Stomach (tissue), 9 donors: Measurements from ENCODE around the gene CLCA2. TPM values are rescaled to one million over a fixed set of nuclear protein-coding genes. Genes with fewer than 3 reads are reported as not detected.

Source experiments
- DNase-seq, 2 donors: peaks; one replicate each; pipeline versions ENCODE4 v3.0.0 to v3.0.0-alpha.2; 2013 to 2019
- H3K27ac ChIP-seq, 5 donors: fragments of 200-600 bp in 4 of 5; sonication (generic) in 4 of 5; one replicate each; pipeline ENCODE4 v1.5.1; 2013 to 2019; ENCODE audit warnings: mild to moderate bottlenecking in 1 of 5, moderate library complexity in 1 of 5
- H3K27me3 ChIP-seq, 3 donors: fragments of 200-600 bp; sonication (generic); one replicate each; pipeline ENCODE4 v1.5.1; 2017 to 2019; ENCODE audit warnings: mixed run types in 1 of 3
- H3K36me3 ChIP-seq, 4 donors: fragments of 200-600 bp; sonication (generic); 1 replicate in 3 of 4; 2 replicates in 1 of 4; pipeline ENCODE4 v1.5.1; 2016 to 2019
- H3K4me1 ChIP-seq, 4 donors: fragments of 200-600 bp; sonication (generic); one replicate each; pipeline ENCODE4 v1.5.1; 2016 to 2019
- H3K4me3 ChIP-seq, 4 donors: fragments of 200-600 bp; sonication (generic) in 3 of 4; one replicate each; pipeline ENCODE4 v1.5.1; 2016 to 2019; ENCODE audit warnings: mild to moderate bottlenecking in 1 of 4
- H3K9me3 ChIP-seq, 4 donors: fragments of 200-600 bp; sonication (generic); one replicate each; pipeline ENCODE4 v1.5.1; 2016 to 2019
- EP300 ChIP-seq: sonication (generic); formaldehyde crosslinking; IDR thresholded peaks from one replicate; pipeline ENCODE4 v1.6.1; 2017; ENCODE audit warnings: antibody characterized with exemption
- POLR2A ChIP-seq, 4 donors: fragments of 450-650 bp; IDR thresholded peaks; one replicate each; pipeline ENCODE4 v1.6.1; 2016; ENCODE audit warnings: antibody characterized with exemption in 4 of 4, control low read depth in 2 of 4, mild to moderate bottlenecking in 1 of 4, moderate library complexity in 1 of 4
- POLR2AphosphoS5 ChIP-seq, 3 donors: sonication (generic); formaldehyde crosslinking; IDR thresholded peaks; one replicate each; pipeline ENCODE4 v1.6.1; 2016; ENCODE audit warnings: antibody characterized with exemption in 3 of 3
- WGBS, 5 donors: extraction: QIAGEN DNeasy Blood & Tissue Kit in 3 of 5; methylation state at CpG; one replicate each; pipeline versions ENCODE4 v1.1.5 to v1.1.7; 2013 to 2018; 5-methylcytosine and 5-hydroxymethylcytosine counted together
- intact Hi-C: fragments of 100-400 bp; cut with DNase I; formaldehyde crosslinking; loops from one replicate; pipeline ENCODE4 v1.15.1; 2023; ENCODE audit warnings: low total_unique reads
- polyA plus RNA-seq, 3 donors: library from polyadenylated mRNA; stranded (reverse); fragments of 200-250 nt; gene quantifications; one replicate each; pipeline ENCODE4 v1.2.3, GENCODE V29; 2013
- total RNA-seq, 5 donors: library from RNA; depleted of rRNA; stranded (reverse); fragments of >200 nt; gene quantifications; one replicate each; pipeline versions ENCODE4 v1.1.0 to v1.2.3, GENCODE V29; 2014 to 2016
- TF ChIP-seq, protein P1 (sequence below), 7 experiments: fragments of 450-650 bp in 4 of 7; fragments of 200-600 bp in 3 of 7; sonication (generic) in 3 of 7; IDR thresholded peaks; one replicate each; pipeline ENCODE4 v1.5.1; 2016 to 2019; ENCODE audit warnings: antibody characterized with exemption in 7 of 7, control low read depth in 2 of 7, mild to moderate bottlenecking in 1 of 7
- donor health status: healthy with polysubstance abuse.
- donor health status: Bipolar disorder and iron deficiency.
- donor health status: healthy.

CLCA2 gene
- total and polyA plus RNA-seq, 8 donors = 4.1 to 34.8 TPM; not detected in 6

DNA sequence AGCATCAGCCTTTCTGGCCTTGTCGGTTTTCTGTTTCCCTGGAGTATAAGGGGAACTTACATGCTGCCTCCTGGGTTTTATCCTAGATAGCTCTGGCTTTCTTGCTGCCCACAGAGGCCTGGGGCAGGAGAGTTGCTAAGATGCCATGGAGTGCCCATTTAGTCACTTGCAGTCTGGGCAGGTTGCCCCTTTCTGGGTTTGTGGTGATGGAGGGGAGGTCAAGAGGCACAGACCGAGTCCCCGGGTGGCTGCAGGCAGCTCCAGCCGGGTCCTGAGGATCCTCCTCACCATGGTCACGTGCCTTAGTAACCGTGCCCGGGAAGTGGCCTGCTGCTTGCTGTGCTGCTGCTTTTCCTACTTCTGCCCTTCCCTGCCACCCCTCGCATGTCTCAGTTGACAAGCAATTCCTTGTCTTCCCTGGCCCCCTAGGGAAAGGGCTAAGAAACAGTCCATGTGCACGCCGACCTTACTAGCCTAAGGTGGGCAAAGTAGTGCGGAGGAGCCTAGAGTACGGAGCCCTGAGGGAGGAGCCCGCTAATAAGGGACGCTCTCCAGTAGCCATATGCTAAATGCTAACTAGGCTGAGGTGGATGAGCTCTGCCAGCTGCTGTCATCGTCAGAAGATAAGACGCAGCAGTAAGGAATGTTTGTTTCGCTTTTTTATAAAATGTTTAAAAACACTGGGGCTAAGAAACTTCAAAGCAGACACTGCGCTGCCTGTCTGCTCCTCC is 79.6 kb downstream of the CLCA2 start:
- peaks cover 0 to 7% (median 0%) of the 10 kb centered on the region in 3 donors for H3K27me3 ChIP-seq
- H3K4me3 ChIP-seq = peak overlapping the region; percentile 18 to 33 (median 20)
- intact Hi-C loops = loop anchor here (10.0 kb wide), 1 partner anchor 129 kb away; no protein-coding TSS in a partner anchor
- 19 to 39% (median 30%) methylated on average over 18 of the region's 18 CpGs for whole genome bisulfite sequencing, 5 donors
- H3K4me1 ChIP-seq = peaks cover 6 to 49% (median 14%) of the 10 kb centered on the region in 4 donors
- H3K9me3 ChIP-seq = no peaks in the 10 kb centered on the region
- H3K27ac ChIP-seq = peak overlapping the region in 3 of 5 donors; percentile 22 to 60 (median 26)
- TF ChIP-seq POLR2AphosphoS5 (IDR thresholded peaks at IDR 0.05) (no peak), EP300 (no peak)
- H3K36me3 ChIP-seq = no peaks in the 10 kb centered on the region
- DNase-seq = peak in 1 of 2 donors; percentile 66

DNA sequence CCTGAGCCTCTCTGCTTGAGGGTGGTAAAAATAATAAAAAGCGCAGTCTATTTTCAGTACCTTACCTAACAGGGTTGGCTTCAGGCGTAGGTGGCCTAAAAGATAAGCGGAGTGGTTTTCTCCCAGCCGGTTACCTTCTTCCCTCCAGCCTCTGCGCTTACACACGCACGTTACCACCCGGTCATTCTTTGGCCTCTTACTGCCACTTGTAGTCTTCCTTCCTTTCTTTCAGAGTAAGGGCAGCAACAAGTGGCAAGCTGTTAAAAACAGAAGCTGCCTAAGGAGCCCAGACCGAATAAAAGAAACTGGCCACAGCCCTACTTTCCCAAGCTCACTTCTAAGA is 80.1 kb downstream of the CLCA2 start:
- peaks cover 0 to 3% (median 0%) of the 10 kb centered on the region in 3 donors for H3K27me3 ChIP-seq
- DNase-seq = no peak
- peaks cover 6 to 49% (median 14%) of the 10 kb centered on the region in 4 donors for H3K4me1 ChIP-seq
- no peaks in the 10 kb centered on the region for H3K36me3 ChIP-seq
- peak overlapping the region in 2 of 5 donors; percentile 26 to 60 for H3K27ac ChIP-seq
- H3K4me3 ChIP-seq = peak overlapping the region; percentile 18 to 33 (median 20)
- WGBS, 5 donors = 29 to 58% (median 39%) methylated on average over 9 of the region's 9 CpGs
- TF ChIP-seq POLR2AphosphoS5 (IDR thresholded peaks at IDR 0.05) (no peak), POLR2A (IDR thresholded peaks at IDR 0.05) (no peak), EP300 (no peak)
- TF ChIP-seq, protein P1, sequence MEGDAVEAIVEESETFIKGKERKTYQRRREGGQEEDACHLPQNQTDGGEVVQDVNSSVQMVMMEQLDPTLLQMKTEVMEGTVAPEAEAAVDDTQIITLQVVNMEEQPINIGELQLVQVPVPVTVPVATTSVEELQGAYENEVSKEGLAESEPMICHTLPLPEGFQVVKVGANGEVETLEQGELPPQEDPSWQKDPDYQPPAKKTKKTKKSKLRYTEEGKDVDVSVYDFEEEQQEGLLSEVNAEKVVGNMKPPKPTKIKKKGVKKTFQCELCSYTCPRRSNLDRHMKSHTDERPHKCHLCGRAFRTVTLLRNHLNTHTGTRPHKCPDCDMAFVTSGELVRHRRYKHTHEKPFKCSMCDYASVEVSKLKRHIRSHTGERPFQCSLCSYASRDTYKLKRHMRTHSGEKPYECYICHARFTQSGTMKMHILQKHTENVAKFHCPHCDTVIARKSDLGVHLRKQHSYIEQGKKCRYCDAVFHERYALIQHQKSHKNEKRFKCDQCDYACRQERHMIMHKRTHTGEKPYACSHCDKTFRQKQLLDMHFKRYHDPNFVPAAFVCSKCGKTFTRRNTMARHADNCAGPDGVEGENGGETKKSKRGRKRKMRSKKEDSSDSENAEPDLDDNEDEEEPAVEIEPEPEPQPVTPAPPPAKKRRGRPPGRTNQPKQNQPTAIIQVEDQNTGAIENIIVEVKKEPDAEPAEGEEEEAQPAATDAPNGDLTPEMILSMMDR (IDR thresholded peaks at IDR 0.05) = no peak
- intact Hi-C loops = loop anchor here (10.0 kb wide), 1 partner anchor 129 kb away; no protein-coding TSS in a partner anchor
- H3K9me3 ChIP-seq = no peaks in the 10 kb centered on the region

DNA sequence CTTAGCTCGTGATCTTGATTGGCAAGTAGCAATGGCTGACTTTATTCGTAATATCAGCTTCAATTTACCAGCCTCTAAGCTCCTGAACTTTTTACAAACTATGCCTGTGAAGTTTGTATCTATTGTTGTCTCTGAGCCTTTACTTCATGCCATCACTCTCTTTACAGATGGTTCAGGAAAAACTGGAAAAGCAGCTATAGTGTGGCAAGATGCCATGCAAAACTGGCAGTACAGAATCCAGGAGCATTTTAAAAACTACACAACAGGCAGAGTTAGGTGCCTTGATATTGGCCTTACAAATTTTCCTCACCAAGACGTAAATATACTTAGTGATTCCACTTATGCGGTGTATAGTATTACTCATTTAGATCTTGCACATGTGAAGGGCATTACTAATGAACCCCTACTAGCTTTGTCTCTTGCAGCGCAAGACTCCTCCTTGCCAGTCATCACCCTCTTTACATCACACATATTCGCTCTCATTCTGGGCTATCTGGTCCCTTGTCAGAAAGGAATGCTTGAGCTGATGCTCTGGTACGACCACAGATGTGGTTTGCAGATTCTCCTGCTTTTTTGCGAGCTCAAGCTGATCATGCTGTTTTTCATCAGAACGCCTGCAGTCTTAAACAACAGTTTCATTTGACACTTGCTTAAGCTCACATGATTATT is 81.1 kb downstream of the CLCA2 start:
- Histone ChIP-seq H3K27ac (no peak overlapping the region), H3K4me1 (peaks cover 6 to 49% (median 14%) of the 10 kb centered on the region in 4 donors), H3K27me3 (peaks cover 0 to 3% (median 0%) of the 10 kb centered on the region in 3 donors), H3K36me3 (no peaks in the 10 kb centered on the region), H3K4me3 (no peak overlapping the region), H3K9me3 (no peaks in the 10 kb centered on the region)
- 69 to 81% (median 77%) methylated on average over 9 of the region's 9 CpGs for WGBS, 5 donors
- intact Hi-C loops = loop anchor here (10.0 kb wide), 1 partner anchor 130 kb away; no protein-coding TSS in a partner anchor
- TF ChIP-seq POLR2AphosphoS5 (IDR thresholded peaks at IDR 0.05) = no peak
- DNase-seq = peak in 1 of 2 donors; percentile 36

DNA sequence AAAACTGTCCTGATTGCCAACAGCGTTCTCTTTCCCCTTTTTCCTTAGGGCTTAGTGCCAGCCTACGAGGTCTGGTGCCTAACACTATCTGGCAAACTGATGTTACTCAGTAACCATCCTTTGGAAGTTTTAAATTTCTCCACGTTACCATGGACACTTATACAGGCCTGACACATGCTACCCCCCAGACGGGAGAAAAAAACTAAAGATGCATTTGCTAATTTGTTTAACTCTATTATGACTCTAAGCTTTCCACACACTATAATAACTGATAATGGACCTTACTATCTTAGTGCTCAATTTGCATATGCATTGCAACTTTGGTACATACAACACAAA is 81.6 kb downstream of the CLCA2 start:
- Histone ChIP-seq H3K36me3 (no peaks in the 10 kb centered on the region), H3K4me3 (no peak overlapping the region), H3K27me3 (peaks cover 0 to 3% (median 0%) of the 10 kb centered on the region in 3 donors), H3K9me3 (no peaks in the 10 kb centered on the region), H3K27ac (no peak overlapping the region), H3K4me1 (peaks cover 6 to 47% (median 14%) of the 10 kb centered on the region in 4 donors)
- TF ChIP-seq POLR2AphosphoS5 (IDR thresholded peaks at IDR 0.05) (no peak), POLR2A (IDR thresholded peaks at IDR 0.05) (no peak), EP300 (no peak)
- TF ChIP-seq, protein P1 (IDR thresholded peaks at IDR 0.05) = no peak
- intact Hi-C loops = loop anchor here (10.0 kb wide), 1 partner anchor 131 kb away; no protein-coding TSS in a partner anchor
- 63 to 66% (median 66%) methylated on average over 4 of the region's 4 CpGs for WGBS, 5 donors
- DNase-seq = no peak

Other genes starting within 250 kb of the CLCA2 start
- gene ODF2L, start 27.8 kb upstream of the CLCA2 start, total RNA-seq = 100 to 1,000 TPM in 2 of 5 donors, 10 to 100 TPM in 3; 38.8 to 159 (median 68.7) TPM
- 10 to 100 TPM in 1 of 3 donors, 1 to 10 TPM in 2; 6.0 to 25.7 (median 7.2) TPM for gene ODF2L, start 27.8 kb upstream of the CLCA2 start, polyA plus RNA-seq
- gene CLCA1, start 44.8 kb downstream of the CLCA2 start, total RNA-seq = 10 to 100 TPM in 2 of 5 donors, not detected in 3; 25.9 to 89.8 TPM
- gene CLCA1, start 44.8 kb downstream of the CLCA2 start, polyA plus RNA-seq = under 1 TPM in 2 of 3 donors, not detected in 1; 0.12 to 0.15 TPM
- 1 to 10 TPM in 1 of 5 donors, not detected in 4; 1.1 TPM for gene CLCA4, start 122.9 kb downstream of the CLCA2 start, total RNA-seq
- gene CLCA4, start 122.9 kb downstream of the CLCA2 start, polyA plus RNA-seq = 100 to 1,000 TPM in 1 of 3 donors, under 1 TPM in 1, not detected in 1; 0.46 to 142 TPM